Endometrium (tissue), 2 donors: ENCODE measurements around the gene DNAH6.

Experiments used
- FAIRE-seq: peaks from 2 replicates; lab custom pipeline; 2012; peaks lifted over from hg19 to GRCh38; lab: Jason Lieb, UNC
- donor health status: control.
- donor health status: control.

Gene DNAH6

DNA sequence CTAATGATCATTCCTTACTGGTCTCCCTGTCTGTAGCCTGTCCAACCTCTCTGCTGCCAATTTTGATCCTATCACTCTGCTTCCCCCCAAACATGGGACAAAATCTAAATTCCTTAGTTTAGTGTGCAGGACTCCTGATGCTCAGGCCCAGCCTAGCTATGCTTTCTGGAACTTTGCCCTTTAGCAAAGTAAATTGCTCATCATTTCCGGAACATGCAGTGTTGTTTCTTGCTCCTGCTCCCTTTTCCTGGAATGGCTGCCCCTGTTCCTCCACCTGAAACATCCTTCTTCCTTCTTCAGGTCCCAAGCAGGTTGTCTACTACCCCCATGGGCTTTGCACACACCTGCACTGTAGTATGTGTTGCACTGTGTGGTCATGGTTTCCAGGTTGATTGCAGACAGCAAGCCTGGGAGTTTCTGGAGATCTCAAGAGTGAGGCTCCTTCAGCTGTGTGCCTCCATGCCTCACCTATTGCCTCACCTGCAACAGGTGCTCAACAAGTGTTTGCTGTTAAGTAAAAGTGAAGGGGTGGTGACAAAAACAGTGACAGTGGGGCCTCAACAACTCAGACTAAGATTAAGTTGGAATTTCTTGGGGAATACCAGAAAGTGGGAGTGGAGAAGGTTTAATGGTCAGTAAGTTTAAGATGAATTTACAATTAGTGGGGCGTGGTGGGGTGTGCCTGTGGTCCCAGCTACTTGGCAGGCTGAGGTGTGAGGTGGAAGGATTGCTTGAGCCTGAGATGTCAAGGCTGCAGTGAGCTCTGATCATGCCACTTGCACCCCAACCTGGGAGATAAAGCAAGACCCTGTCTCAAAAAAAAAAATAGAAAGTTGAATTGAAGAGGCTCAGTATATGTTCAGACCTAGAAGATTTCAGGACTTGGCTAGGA, 120.0 kb downstream of the DNAH6 start:
- FAIRE-seq = no peak

- FAIRE-seq = no peak
These were observed 123.5 kb downstream of the DNAH6 start for GRCh38 chr2:84639751-84640150.

DNA sequence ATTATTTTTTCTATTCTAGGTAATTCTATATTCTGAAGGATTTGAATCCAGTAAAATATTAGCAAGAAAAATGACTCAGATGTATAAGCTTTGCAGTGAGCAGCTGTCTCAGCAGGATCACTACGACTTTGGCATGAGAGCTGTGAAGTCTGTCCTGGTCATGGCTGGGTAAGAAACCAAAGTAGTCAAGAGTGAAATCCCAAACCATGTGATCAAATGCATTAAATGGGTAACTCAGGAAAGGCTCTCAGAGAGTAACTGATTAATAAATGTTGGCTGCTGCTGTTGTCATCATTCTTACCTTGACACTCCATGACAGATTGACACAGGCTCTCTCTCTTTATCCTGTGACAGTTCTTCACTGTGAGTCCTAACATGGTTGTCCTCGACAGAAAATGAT, 124.1 kb downstream of the DNAH6 start:
- FAIRE-seq = no peak

GRCh38 chr2:84641021-84641420, 124.7 kb downstream of the DNAH6 start:
- no peak for FAIRE-seq

GRCh38 chr2:84643991-84644390, 127.7 kb downstream of the DNAH6 start:
- no peak for FAIRE-seq

DNA sequence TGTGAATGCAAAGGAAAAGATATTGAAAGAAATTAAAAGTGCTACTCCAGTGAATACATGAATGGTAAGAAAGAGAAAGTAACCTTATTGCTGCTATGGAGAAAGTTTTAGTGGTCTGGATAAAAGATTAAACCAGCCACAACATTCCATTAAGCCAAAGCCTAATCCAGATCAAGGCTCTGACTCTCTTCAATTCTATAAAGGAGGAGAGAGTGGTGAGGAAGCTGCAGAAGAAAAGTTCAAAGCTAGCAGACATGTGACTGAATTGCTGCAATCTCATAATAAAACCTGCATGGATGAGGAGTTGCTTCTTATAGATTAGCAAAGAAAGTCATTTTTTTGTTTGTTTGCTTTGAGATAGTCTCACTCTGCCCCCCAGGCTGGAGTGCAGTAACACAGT, 130.2 kb downstream of the DNAH6 start:
- FAIRE-seq = no peak

DNA sequence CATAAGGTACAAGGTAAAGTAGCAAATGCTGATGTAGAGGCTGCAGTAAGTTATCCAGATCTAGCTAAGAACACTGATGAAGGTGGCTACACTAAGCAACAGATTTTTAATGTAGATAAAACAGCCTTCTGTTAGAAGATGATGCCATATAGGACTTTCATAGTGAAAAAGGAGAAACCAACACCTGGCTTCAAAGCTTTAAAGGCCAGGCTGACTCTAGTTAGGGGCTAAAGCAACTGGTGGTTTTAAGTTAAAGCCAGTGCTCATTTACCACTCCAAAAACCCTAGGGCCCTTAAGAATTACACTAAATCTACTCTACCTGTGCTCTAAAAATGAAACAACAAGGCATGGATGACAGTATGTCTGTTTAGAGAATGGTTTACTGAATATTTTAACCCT, 131.0 kb downstream of the DNAH6 start:
- FAIRE-seq = no peak

DNA sequence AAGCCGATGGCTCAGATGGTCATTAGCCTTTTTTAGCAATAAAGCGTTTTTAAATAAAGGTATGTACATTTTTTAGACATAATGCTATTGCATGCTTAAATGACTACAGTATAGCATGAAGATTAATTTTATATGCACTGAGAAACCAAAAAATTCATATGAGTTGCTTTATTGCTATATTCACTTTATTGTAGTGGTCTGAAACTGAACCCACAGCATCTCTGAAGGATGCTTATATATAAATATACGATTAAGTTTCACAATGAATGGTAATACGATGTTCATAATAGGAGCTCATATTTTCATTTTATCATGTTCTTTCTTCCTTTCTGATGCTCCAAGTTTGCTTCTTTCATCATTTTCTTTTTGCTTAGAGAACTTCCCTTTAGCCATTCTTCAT, 132.8 kb downstream of the DNAH6 start:
- no peak for FAIRE-seq

DNA sequence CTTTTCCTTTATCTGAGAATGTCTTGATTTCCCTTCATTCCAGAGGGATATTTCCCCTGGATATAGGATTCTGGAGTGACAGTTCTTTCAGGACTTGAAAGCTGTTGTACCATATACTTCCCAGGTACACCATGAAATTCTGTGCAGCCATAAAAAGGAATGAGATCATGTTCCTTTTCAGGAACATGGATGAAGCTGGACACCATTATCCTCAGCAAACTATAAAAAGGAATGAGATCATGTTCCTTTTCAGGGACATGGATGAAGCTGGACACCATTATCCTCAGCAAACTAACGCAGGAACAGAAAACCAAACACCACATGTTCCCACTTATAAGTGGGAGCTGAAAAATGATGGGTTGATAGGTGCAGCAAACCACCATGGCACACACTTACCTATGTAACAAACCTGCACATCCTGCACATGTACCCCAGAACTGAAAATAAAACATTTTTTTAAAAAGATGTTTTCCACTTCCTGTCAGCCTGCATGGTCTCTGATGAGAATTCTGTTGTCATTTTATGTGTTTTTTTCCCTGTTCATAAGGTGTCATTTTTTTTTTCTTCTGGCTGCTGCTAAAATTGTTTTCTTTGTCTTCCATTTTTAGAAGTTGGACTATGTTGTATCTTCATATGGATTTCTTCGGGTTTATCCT, 133.3 kb downstream of the DNAH6 start:
- no peak for FAIRE-seq

- FAIRE-seq = no peak
These were observed 136.1 kb downstream of the DNAH6 start for GRCh38 chr2:84652431-84652830.

- FAIRE-seq = no peak
These were observed 137.0 kb downstream of the DNAH6 start for GRCh38 chr2:84653302-84653701.

GRCh38 chr2:84654414-84654813, 138.1 kb downstream of the DNAH6 start:
- FAIRE-seq = no peak

- FAIRE-seq = no peak
These were observed 152.8 kb downstream of the DNAH6 start for GRCh38 chr2:84669122-84669521.

GRCh38 chr2:84674099-84674498, 157.8 kb downstream of the DNAH6 start:
- FAIRE-seq = no peak

DNA sequence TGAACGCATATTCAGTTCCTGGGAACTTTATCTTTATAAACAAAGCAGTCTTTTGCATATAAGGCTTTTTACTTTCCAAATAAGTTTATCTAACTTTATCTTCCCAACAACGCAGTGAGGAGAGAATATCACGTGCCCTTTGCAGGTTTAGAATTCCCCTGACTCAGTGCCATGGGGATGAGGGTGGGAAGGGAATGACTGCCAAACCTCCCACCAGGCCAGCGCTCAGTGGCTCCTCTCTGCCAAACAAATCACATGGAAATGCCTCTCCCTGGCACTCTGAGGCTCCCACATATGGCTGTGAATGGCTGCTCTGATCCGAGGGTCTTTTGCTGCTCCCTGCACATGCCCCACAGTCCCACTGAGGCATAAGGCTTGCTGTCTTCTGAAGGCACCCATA, 158.3 kb downstream of the DNAH6 start:
- no peak for FAIRE-seq

GRCh38 chr2:84676295-84676694, 160.0 kb downstream of the DNAH6 start:
- FAIRE-seq = no peak

GRCh38 chr2:84678214-84678613, 161.9 kb downstream of the DNAH6 start:
- no peak for FAIRE-seq

DNA sequence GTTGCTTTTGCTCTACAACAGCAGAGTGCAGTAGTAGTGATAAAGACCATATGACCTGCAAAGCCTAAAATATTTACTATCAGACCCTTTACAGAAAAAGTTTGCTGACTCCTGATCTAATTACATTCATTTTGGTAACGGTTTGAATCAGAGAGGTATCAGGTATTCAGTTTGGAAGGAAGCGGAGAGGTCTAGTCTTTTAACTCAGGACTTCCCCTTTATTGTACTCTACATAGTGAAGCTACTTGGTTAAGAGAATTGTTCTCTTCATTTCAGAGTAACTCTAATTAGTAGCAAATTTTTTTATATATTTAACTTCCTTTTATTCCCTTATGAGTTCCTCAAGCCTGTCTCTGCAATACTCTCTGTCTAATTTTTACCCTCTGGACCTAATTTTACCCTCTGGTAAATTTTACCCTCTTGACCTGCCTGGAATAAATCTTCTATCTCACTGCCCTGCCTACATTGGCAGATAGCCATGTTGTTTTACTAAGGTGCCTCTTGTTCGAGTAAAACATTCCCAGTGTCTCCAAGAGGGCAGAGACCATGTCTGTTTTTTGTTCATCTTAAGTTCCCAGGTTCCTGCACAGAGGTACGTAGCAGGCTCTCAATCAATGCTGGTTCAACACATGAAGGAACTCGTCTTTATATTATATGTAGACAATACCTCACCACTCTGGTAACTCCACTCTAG, 170.6 kb downstream of the DNAH6 start:
- no peak for FAIRE-seq

GRCh38 chr2:84687498-84688149, 171.3 kb downstream of the DNAH6 start:
- FAIRE-seq = no peak

GRCh38 chr2:84690225-84690624, 173.9 kb downstream of the DNAH6 start:
- no peak for FAIRE-seq

- no peak for FAIRE-seq
These were observed 177.9 kb downstream of the DNAH6 start for GRCh38 chr2:84694088-84694622.

DNA sequence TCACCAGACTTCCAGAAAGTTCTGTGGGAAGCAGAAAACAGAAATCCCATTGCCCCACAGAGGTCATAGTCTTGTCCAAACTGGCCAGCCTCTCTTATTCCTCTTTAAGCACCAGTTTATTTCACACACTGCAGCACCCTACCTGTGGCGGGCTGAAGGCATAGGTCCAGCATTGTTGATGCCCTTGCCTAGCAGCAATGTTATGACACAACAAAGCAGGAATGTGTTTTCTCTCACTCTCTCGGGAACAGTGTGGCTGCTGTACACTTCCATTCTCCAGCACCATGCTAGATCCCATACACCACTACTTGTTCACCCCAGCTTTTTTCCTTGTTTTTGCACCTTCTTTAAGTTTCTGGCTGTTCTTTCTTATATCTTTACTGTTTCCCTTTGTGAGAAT, 181.6 kb downstream of the DNAH6 start:
- FAIRE-seq = no peak
